Thyroid gland (tissue), 4 donors: Measurements from ENCODE around the gene TSEN34.
"Not testable (repeated sequence)": the region's sequence is repeated elsewhere in the genome, so short reads cannot be mapped to it uniquely, and the experiment has no call there.

Source experiments
- CTCF ChIP-seq, 6 experiments: fragments of 200-600 bp in 3 of 6; fragments of 450-650 bp in 3 of 6; sonication (generic) in 3 of 6; IDR thresholded peaks; one replicate each; pipeline ENCODE4 v1.5.1; 2016 to 2019; ENCODE audit warnings: antibody characterized with exemption in 6 of 6, mild to moderate bottlenecking in 2 of 6, inconsistent platforms in 1 of 6, moderate library complexity in 1 of 6
- POLR2A ChIP-seq, 2 donors: fragments of 450-650 bp; IDR thresholded peaks; one replicate each; pipeline ENCODE4 v1.6.1; 2017; ENCODE audit warnings: antibody characterized with exemption in 2 of 2, mild to moderate bottlenecking in 2 of 2, moderate library complexity in 1 of 2

- TF ChIP-seq CTCF, POLR2A (IDR thresholded peaks at IDR 0.05): not testable (repeated sequence)
Observed at GRCh38 chr19:54219702-54220101, 28.6 kb downstream of the TSEN34 start.
